GM21528 (cell line): ENCODE data around the gene SND1.
"Not testable (repeated sequence)": the region's sequence is repeated elsewhere in the genome, so short reads cannot be mapped to it uniquely, and the experiment has no call there.

ENCODE experiments used
- ATAC-seq: cut with Tn5 transposase; IDR thresholded peaks from one replicate; pipeline ENCODE4 v1.9.1; 2021; ENCODE audit warnings: mild to moderate bottlenecking, moderate library complexity; ENCODE audit not compliant: unreplicated experiment, low FRiP score

Gene SND1

GRCh38 chr7:127822822-127823508 lies 171.0 kb downstream of the SND1 start:
- no peak for ATAC-seq

GRCh38 chr7:127824682-127825081 lies 172.7 kb downstream of the SND1 start:
- no peak for ATAC-seq

GRCh38 chr7:127828843-127829500 lies 177.0 kb downstream of the SND1 start:
- no peak for ATAC-seq

- no peak for ATAC-seq
Measured at GRCh38 chr7:127831318-127832219, 179.6 kb downstream of the SND1 start.

- ATAC-seq: no peak
Measured at GRCh38 chr7:127832592-127832991, 180.6 kb downstream of the SND1 start.

- ATAC-seq: no peak
Measured at GRCh38 chr7:127833641-127834040, 181.6 kb downstream of the SND1 start.

- no peak for ATAC-seq
Measured at GRCh38 chr7:127835679-127836078, 183.7 kb downstream of the SND1 start.

- not testable (repeated sequence) for ATAC-seq
Measured at GRCh38 chr7:127837816-127838410, 185.9 kb downstream of the SND1 start.

- ATAC-seq: no peak
Measured at GRCh38 chr7:127838816-127839415, 186.9 kb downstream of the SND1 start.

- ATAC-seq: no peak
Measured at GRCh38 chr7:127840226-127840951, 188.4 kb downstream of the SND1 start.

GRCh38 chr7:127844165-127844564 lies 192.2 kb downstream of the SND1 start:
- ATAC-seq: no peak

- no peak for ATAC-seq
Measured at GRCh38 chr7:127844707-127845331, 192.8 kb downstream of the SND1 start.

- ATAC-seq: no peak
Measured at GRCh38 chr7:127845522-127846214, 193.7 kb downstream of the SND1 start.

- no peak for ATAC-seq
Measured at GRCh38 chr7:127847641-127848040, 195.6 kb downstream of the SND1 start.

GRCh38 chr7:127848241-127848640 lies 196.2 kb downstream of the SND1 start:
- ATAC-seq: no peak

GRCh38 chr7:127850195-127850594 lies 198.2 kb downstream of the SND1 start:
- no peak for ATAC-seq

- no peak for ATAC-seq
Measured at GRCh38 chr7:127854383-127854782, 202.4 kb downstream of the SND1 start.

- no peak for ATAC-seq
Measured at GRCh38 chr7:127857464-127857841, 205.5 kb downstream of the SND1 start.
